GM21423 (cell line): ENCODE results near the gene EN2.
A peak's percentile ranks its signal among the peaks of the same experiment; 100 is the strongest.

Source experiments
- ATAC-seq: cut with Tn5 transposase; IDR thresholded peaks from one replicate; pipeline ENCODE4 v1.9.1; 2021; ENCODE audit warnings: mild to moderate bottlenecking, moderate library complexity; ENCODE audit not compliant: unreplicated experiment

Gene EN2

DNA sequence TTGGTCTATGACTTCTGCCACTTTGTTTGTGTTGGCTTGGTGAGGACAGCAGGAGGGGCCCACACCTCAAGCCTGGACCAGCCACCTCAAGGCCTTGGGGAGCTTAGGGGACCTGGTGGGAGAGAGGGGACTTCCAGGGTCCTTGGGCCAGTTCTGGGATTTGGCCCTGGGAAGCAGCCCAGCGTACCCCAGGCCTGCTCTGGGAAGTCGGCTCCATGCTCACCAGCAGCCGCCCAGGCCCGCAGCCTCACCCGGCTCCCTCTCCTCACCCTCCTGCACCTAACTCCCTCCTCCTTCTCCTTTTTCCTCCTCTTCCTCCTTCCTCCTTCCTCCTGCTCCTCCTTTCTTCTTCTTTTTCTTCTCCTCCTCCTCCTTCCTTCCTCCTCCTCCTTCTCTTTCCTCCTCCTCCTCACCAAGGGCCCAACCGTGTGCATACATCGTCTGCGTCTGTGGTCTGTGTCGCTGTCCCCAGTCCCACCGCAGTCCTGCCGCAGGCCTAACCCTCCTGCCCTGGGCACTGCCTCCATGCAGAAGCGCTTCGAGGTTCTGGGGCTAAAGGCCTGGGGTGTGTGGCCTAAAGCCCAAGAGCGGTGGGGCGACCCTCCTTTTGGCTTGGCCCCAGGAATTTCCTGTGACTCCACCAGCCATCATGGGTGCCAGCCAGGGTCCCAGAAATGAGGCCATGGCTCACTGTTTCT lies 5.3 kb downstream of the EN2 start:
- no peak for ATAC-seq

DNA sequence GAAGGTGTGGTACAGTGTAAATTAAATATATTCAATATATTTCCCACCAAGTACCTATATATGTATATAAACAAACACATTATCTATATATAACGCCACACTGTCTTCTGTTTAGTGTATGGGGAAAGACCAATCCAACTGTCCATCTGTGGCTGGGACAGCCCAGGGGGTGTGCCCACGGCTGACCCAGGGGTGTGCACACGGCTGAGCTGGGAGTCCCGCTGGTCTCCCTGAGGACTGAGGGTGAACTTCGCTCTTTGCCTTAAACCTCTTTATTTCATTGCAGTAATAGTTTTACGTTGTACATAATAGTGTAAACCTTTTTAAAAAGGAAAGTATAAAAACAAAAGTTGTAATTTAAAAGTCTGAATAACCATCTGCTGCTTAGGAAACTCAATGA lies 6.3 kb downstream of the EN2 start:
- no peak for ATAC-seq

DNA sequence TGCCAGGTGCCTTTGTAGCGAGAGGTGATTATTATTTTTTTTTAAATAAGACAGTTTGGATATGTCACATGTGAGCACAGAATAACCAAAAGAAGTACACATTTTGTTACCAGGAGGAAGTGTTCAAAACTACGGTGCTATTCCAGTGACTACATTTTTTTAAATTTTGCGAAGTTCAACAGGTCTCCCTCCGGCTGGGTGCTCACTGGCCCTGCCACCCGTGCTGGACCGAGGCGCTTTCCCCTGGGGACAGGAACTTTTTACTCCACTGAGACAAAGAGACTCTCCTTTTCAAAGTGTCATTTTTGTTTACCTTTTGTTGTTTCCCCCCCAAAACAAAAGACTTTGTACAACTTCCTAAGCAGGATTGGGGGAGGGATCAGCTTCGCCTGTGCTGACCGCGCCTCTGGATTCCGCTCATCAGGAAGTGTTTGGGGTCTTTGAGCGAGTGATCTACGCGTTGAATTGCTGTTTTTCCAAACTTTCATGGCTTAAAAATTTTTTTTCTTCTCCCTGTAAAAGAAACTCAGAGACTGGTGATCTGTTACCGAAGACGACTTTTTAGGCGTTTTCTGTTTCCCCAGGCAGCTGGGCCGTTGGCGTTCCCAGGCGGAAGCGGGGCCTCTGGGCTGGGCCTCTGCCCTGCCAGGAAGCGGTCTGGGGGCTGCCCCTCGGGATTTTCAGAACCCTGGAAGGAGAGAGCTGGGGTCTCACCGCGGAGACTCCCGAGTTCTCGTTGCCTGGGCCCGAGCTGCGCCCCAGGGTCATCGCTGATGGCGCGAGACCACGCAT lies 7.2 kb downstream of the EN2 start:
- no peak for ATAC-seq

DNA sequence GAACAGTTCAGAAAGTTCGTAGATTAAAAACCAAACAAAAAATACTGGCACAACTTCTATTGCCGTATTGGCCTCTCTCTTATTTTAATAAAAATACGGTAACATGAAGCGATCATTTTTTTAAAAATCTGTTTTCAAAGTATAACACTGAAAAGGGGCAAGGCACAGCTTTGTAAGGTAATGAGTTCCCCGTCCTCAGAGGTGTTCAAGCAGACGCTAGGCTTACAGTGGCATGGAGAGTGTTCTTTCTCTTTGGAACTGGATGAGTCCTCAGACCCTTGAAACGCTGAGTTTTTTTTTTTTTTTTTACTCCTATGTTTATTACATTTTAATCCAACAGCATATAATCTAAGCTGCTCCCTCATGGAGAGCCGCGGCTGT lies 7.8 kb downstream of the EN2 start:
- ATAC-seq: no peak

DNA sequence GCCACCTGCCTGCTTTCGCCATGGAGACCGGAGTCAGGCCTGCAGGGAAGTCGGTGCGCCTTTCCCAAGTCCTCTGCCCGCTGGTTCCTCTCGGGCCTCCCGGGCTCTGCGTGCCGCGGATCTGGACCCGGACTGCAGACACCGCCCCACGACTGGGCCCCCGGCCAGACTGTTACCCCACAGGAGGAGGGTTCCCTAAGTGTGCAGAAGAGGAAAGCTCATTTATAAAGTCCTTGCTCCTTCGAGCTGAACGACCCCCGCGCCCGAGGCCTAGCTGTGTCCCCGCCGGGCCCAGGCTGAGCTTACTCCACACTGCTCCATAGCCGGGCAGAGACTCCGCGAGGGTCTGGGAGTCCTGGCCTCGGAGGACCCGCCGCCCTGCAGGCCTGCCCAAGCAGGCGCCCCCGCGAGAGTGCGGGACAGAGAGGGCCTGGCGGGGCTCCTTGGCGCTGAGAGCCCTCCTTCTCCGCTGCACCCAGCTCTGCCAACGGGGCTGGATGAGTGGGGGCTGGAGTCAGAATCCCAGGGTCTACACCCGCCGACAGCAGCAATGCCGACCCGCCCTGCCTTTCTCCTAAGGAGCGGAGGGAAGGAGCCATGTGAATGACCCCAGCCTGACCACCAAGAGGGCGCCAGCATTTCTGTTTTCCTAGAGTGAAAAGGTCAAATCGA lies 8.3 kb downstream of the EN2 start:
- no peak for ATAC-seq

DNA sequence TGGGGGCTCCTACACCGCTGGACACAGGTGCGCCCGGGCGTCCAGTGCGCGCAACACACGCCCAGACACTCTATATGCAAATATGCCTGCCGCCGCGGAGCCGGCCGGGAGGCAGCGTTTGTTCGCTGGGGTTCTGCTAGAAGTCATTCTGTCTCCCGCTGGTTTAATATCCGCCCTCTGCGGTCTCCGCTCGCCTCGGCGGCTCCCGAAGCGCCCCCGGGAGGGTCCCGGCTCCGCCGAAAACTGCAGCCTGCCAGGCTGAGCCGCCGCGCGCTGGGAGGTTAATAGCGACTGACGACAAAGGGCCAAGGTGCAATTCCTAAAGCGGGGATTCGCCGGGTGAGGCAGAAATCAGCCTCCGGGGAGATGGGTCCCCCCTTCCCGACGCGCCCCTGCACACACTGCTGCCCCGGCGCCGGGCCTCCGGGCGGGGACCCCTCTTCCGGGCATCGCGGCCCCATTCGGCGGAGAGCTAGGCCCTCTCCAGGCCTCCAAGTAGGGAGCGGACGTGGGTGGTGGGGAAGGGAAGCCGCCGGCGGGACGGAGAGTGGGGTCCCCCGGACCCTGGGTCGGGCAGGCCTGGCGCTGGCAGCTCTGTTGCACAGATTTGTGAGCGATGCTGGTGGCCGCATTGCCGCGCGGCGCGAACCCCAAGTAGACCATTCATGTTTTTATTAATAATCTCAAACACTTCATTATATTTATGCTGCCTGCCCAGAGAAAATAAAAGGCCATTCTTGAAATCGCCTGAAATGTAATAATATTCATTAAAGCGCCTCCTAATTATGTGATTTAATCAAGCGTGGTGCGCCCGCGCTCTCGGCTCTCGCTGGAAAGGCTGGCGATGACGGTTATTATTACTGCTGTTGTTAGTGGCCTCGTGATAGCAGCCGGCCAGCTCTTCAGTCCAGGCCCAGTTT lies 9.1 kb downstream of the EN2 start:
- ATAC-seq: peak; percentile 57

DNA sequence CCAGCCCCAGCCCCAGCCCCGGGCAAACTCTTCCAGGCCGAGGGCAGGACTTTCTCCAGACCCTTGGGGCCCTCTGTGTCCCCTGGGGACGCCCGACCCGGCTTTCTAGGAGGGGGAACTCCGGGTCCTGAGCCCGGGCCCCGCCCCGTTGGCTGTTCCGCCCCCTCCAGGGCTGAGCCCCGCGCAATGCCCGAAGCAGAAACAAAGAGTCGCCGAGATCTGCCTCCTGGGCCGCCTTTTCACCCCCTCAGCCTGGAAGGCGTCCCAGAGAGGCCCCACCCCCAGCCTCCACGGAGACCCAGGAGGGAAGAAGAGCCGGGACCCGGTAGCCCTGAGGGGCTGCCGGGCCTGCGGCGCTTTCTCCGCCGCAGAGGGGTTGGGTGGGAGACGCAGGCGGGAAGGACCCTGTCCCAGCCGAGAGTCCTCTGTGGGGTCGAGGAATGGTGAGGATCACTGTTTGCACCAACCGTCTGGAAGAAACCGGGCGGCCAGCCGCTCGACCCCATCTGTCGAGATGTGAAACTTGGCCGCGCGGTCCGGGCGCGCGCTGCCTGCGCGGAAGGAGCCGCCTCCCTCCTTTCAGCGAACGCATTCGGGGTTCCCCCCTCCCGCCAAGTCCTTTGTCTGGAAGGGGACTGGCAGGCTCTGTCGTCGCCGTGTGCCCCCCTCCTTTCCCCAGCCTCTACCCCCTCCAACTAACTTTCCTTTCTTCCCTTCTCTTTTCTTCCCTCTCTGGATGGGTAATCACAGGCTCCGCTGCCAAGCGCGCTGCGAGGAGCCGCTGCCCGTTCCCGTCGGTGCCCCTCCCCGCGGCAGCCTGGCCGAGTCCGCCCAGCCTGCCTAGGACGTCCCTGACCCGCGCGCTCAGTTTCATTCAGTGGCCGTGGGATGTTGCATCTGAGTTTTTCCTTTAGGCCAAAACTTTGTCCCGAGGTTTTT lies 10.2 kb downstream of the EN2 start:
- no peak for ATAC-seq

DNA sequence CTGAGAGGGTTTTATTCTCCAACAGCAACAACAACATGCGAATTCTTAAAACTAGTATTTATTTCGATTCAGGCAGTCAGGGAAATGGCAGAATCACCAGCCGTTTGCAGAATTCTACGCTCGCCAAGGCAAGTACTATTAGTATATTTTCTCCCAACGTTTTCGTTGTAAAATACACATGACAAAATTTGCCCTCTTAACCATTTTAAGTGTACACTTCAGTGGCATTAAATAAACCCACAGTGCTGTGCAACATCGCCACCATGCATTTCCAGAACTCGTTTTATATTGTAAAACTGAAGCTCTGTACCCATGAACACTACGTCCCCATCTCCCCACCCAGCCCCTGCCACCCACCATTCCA lies 10.8 kb downstream of the EN2 start:
- no peak for ATAC-seq

DNA sequence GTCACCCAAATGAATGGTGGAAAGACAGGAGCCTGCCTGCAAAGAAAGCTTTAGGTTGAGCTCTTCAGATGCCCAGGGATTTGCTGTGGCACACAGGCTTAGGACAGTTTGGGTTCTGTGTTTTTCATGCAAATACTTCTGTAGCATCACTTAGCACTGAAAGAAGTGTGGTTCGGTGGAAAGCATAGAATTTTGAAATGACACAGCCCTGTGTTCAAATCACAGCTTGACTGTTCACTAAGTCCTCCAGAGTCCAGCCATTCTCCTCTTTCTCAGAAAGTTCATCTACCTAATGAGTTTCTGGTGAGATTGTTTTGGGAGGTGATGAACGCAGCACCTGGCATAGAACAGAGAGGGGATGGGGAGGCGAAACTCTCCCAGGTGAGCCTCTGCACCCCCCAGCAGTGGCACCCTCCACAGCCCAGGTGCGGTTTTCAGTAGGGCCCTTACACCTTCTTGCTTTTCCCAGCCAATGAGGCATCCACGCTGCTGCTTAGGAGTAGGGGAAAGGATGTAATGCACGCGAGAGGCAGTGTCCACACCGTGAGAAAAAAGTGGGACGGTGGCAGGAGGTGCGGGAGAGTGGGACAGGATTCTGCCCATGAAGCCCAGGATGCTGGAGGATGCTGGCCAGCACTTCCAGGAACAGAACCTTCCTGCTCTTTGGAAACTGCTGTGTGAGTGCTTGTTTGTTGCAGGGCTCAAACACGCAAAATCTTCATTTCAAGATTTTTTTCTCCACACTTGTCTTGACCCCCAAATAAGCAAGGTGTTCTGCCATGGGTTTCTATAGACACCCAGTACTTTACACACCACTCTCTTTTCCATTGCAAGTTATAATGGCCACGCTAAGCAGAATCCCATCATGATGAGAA lies 11.6 kb downstream of the EN2 start:
- ATAC-seq: no peak

DNA sequence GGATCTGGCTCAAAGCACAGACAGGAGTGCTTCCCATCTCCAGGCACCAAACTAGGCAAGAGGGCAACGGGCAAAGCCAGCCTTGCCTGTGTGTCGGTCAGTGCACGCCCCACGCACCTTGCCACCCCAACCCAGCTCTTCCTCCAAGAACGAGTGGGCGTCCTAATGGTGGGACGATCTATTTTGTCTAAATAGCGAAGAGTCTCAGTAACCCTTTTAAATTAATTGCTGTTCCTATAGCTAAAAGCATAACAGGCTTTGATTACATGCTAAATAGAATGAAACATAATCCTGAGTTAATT lies 12.2 kb downstream of the EN2 start:
- no peak for ATAC-seq

DNA sequence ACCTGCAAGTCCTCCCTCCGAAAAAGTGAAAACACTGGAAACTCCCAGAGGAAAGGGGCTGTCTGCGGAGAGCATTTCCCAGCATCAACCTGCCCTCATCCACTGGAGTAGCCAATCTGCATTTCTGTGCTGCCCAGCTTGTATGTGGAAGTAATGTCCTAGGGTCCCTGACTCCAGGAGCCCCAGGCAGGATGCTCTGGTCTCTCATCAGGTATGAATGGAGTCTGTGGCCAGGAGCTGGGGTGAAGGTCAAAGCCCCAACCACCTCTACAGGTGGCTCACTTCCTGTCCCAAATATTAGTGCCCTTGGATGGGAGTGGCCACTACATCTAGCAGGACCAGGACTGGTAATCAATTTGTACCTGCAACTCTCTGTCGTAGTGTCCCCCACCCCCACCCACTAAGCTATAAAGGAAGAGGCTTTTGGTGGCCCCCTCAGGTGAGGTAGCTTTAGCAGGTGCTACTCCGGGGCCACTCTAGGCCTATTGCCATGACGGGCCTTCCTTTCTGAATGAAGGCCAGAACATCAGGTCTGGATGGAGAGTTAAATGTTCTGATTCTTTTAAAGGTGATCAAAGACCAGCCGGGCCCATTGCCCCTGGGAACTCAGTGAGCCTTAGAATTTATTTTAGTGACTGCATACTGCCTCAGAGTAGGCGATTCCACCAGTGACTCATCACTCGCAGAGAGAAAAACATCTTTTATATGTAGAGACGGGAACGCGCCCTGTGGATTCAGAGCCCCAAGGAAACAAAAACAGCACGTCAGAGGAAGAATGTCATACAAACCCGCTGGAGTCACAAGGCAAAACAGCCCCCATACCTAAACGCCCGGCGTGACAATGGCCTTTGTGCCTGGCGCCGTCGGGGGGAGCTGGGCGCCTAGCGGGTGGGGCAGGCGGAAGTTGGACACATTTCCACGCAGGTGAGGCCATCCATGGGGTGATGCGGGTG lies 13.0 kb downstream of the EN2 start:
- ATAC-seq: no peak

DNA sequence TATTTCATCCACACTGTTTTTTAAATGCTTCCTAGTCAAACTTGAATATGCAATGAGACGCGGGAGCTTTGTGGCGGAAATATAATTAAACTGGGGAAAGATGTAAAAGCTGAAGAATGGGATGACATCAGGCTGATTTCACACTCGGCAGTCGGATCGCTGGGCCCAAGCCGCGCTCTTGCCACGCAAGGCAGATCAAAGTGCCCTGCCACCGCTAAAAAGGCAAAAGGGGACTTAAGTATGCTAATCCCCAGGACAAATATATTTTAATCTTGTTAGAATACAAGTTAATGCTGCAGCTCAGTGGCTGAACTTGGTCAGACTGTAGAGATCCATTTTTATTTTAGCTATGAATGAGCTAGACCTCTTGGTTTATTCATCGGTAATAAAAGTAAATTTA lies 13.8 kb downstream of the EN2 start:
- no peak for ATAC-seq

DNA sequence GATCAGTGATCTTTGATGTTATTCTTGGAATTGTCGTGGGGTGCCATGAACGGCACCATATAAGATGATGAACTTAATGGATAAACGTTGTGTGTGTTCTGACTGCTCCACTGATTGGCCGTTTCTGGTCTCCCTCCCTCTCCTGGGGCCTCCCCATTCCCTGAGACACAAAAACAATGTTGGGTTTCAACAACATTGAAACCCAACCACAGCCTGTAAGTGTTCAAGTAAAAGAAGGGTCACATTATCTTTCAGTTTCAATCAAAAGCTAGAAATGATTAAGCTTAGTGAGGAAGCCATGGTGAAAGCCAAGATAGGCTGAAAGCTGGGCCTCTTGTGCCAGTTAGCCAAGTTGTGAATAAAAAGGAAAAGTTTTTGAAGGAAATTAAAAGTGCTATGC lies 19.5 kb downstream of the EN2 start:
- peak; percentile 97 for ATAC-seq

DNA sequence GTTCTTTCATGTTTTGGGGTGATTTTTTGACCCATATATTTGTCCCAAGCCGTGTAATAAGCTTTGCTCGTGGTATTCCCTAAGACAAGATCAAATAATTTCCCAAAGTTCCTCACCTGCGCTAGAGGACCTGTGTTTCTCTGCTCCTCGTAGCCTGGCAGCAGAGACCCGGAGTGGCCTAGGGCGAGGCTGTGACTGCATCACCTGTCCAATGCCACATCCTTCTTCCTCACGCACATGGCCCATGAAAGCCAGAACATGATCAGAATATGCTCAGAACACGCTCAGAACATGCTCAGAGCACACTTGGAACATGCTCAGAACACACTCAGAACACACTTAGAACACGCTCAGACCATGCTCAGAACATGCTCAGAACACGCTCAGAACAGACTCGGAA lies 23.8 kb downstream of the EN2 start:
- ATAC-seq: no peak

DNA sequence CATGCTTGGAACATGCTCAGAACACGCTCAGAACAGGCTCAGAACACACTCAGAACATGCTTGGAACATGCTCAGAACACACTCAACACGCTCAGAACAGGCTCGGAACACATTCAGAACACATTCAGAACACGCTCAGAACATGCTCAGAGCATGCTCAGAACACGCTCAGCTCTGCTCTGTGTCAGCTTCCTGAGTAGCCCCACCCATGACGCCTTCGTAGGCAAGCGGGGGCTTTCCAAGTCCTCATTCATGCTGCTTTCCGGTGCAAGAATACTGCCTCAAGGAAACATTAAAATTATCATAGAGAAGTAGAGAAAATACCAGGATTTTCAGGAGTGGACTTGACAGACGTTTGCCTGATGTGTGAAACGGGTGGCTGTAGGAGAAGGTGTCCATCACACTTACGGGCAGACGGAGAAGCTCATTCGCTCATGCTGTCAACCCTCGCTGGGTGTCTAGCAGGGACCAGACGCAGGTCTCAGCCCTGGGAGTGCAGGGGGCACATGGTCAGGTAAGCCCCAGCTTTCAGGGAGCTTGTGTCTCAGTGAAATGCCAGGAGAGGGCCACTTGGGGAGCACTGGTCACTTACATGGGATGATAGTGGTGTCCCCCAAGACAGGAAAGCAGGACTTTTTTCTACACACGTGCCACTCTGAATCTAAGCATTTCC lies 24.7 kb downstream of the EN2 start:
- ATAC-seq: no peak

DNA sequence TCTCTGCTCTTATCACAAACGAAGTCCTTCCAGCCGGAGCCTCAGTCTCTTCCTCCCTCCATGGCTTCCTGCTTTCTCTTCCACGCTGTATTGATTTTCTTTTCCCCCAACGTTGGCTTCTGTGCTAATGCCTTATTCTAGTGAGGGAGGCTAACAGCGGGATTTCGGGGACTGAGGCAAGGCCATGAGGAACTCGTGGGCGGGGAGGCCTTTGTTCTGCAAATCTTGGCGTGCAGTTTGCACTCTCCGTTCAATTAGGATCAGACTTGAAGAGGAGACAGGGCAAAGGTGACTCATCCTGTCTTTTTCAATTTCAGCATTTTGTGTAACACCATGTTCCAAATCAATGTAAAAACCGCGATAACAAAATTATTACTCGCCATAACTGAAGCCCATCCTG lies 25.3 kb downstream of the EN2 start:
- ATAC-seq: no peak

DNA sequence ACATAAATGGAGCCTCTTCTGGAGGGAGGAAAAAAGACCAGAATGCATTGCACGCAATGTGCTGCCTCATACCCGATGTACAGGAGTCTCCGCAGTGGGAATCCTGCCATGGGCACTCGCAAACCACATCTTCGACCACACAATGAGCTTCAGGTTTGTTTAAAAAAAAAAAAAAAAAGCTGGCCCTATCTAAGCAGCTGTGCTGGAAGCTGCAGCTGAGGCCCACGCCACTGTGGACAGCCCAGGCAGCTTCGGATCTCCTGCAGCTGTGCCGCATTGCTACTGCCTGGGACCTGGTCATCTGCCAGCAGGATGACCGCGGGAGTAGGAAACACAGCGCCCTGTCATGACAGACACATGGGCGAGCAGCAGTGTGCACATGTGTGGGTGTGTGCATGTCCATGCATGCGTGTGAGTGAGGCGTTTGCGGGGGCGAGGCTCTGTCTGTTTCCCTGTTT lies 26.0 kb downstream of the EN2 start:
- ATAC-seq: no peak
